H1 (cell line): ENCODE data around the gene SLC16A5. TPM values are rescaled to one million over a fixed set of nuclear protein-coding genes. Genes with fewer than 3 reads are reported as not detected.

Experiments
- CTCF ChIA-PET: fragments of 300-600 bp; sonication (Branson Sonifier 250); formaldehyde crosslinking; loops from one replicate; lab custom pipeline; 2021; ENCODE audit not compliant: partially characterized antibody; lab: Charles Lee
- POLR2A ChIA-PET: fragments of 300-600 bp; sonication (Branson Sonifier 250); formaldehyde crosslinking; loops from one replicate; lab custom pipeline; 2021; ENCODE audit warnings: inconsistent platforms; ENCODE audit not compliant: partially characterized antibody; lab: Charles Lee
- DNase-seq, 2 experiments: peaks; one replicate each; pipeline versions ENCODE4 v3.0.0 to v3.0.0-alpha.2; 2010 to 2022; ENCODE audit warnings: low spot score in 2 of 2, low read depth in 1 of 2, mixed read lengths in 1 of 2
- FAIRE-seq: peaks from 2 replicates; lab custom pipeline; 2011; peaks lifted over from hg19 to GRCh38; lab: Jason Lieb, UNC
- H2AFZ ChIP-seq: 2 replicates; pipeline ENCODE4 v1.8.1; 2012; ENCODE audit warnings: low read length, inconsistent platforms
- H2AK5ac ChIP-seq: 2 replicates; pipeline ENCODE4 v1.6.1; 2013; ENCODE audit warnings: low read depth, low read length
- H2BK120ac ChIP-seq: replicated peaks from 2 replicates; pipeline ENCODE3; 2013; ENCODE audit warnings: low read depth, low read length, inconsistent platforms
- H2BK12ac ChIP-seq: 2 replicates; pipeline ENCODE4 v1.6.1; 2013; ENCODE audit warnings: low read depth, low read length
- H2BK15ac ChIP-seq: 2 replicates; pipeline ENCODE4 v1.6.1; 2013; ENCODE audit warnings: low read length
- H2BK20ac ChIP-seq: 2 replicates; pipeline ENCODE4 v1.6.1; 2013; ENCODE audit warnings: low read length
- H2BK5ac ChIP-seq: 2 replicates; pipeline ENCODE4 v1.6.1; 2013; ENCODE audit warnings: low read depth, low read length
- H3K14ac ChIP-seq: 2 replicates; pipeline ENCODE4 v1.6.1; 2013; ENCODE audit warnings: inconsistent platforms; ENCODE audit not compliant: insufficient read length
- H3K18ac ChIP-seq: 2 replicates; pipeline ENCODE4 v1.6.1; 2013; ENCODE audit warnings: low read length; ENCODE audit errors: extremely low read depth
- H3K23ac ChIP-seq: 2 replicates; pipeline ENCODE4 v1.6.1; 2013; ENCODE audit warnings: inconsistent platforms; ENCODE audit not compliant: insufficient read length
- H3K23me2 ChIP-seq: 2 replicates; pipeline ENCODE4 v1.6.1; 2013; ENCODE audit warnings: low read depth, low read length
- H3K27ac ChIP-seq: 2 replicates; pipeline ENCODE4 v1.6.1; 2011; ENCODE audit warnings: low read depth, low read length, inconsistent platforms
- H3K27me3 ChIP-seq, 4 experiments: replicated peaks in 1 of 4; 1 replicate in 1 of 4; 2 replicates in 3 of 4; pipeline versions ENCODE4 v1.6.1 to v1.8.1; 2011 to 2013; ENCODE audit warnings: low read length in 3 of 4, mild to moderate bottlenecking in 3 of 4, inconsistent platforms in 2 of 4, mixed read lengths in 2 of 4, moderate library complexity in 1 of 4; ENCODE audit not compliant: control insufficient read depth in 3 of 4, insufficient read depth in 3 of 4; ENCODE audit errors: extremely low read depth in 1 of 4
- H3K36me3 ChIP-seq, 4 experiments: 2 replicates each; pipeline versions ENCODE4 v1.6.1 to v1.8.1; 2011 to 2013; ENCODE audit warnings: mild to moderate bottlenecking in 4 of 4, low read length in 3 of 4, moderate library complexity in 2 of 4, control low read depth in 1 of 4, inconsistent platforms in 1 of 4; ENCODE audit not compliant: insufficient read depth in 4 of 4, control insufficient read depth in 2 of 4
- H3K4ac ChIP-seq: replicated peaks from 2 replicates; pipeline ENCODE3; 2013; ENCODE audit warnings: low read length, low read depth, mixed read lengths, inconsistent platforms; ENCODE audit not compliant: insufficient read length
- H3K4me1 ChIP-seq, 4 experiments: replicated peaks in 1 of 4; 1 replicate in 1 of 4; 2 replicates in 3 of 4; pipeline versions ENCODE4 v1.6.1 to v1.8.1; 2011 to 2013; ENCODE audit warnings: low read length in 3 of 4, inconsistent platforms in 2 of 4, mixed read lengths in 1 of 4; ENCODE audit not compliant: insufficient read depth in 4 of 4, control insufficient read depth in 3 of 4
- H3K4me2 ChIP-seq, 2 experiments: 2 replicates each; pipeline versions ENCODE4 v1.6.1 to v1.8.1; 2011 to 2013; ENCODE audit warnings: low read depth in 2 of 2, low read length in 2 of 2, control low read depth in 1 of 2, inconsistent platforms in 1 of 2, mild to moderate bottlenecking in 1 of 2; ENCODE audit not compliant: insufficient read depth in 1 of 2
- H3K4me3 ChIP-seq, 4 experiments: fragments of 200-600, 300-600 bp in 1 of 4; sonication (generic), shearing (Covaris generic), sonication (Bioruptor Twin) in 1 of 4; 2 replicates each; pipeline versions ENCODE4 v1.5.1 to v1.8.1; 2011 to 2016; ENCODE audit warnings: low read length in 4 of 4, low read depth in 3 of 4, control low read depth in 2 of 4, inconsistent platforms in 2 of 4, mild to moderate bottlenecking in 2 of 4, mixed read lengths in 1 of 4, moderate library complexity in 1 of 4; ENCODE audit not compliant: insufficient read depth in 2 of 4; ENCODE audit errors: extremely low read depth in 1 of 4
- H3K56ac ChIP-seq: replicated peaks from 2 replicates; pipeline ENCODE3; 2013; ENCODE audit warnings: low read depth, mild to moderate bottlenecking, mixed read lengths, low read length, inconsistent platforms; ENCODE audit not compliant: insufficient read length
- H3K79me1 ChIP-seq: 2 replicates; pipeline ENCODE4 v1.6.1; 2013; ENCODE audit warnings: low read depth, low read length, control low read depth
- H3K79me2 ChIP-seq, 2 experiments: 2 replicates each; pipeline versions ENCODE4 v1.6.1 to v1.8.1; 2012 to 2013; ENCODE audit warnings: low read length in 2 of 2, mild to moderate bottlenecking in 2 of 2, inconsistent platforms in 1 of 2; ENCODE audit not compliant: insufficient read depth in 2 of 2, control insufficient read depth in 1 of 2
- H3K9ac ChIP-seq, 4 experiments: replicated peaks in 1 of 4; 1 replicate in 1 of 4; 2 replicates in 3 of 4; pipeline versions ENCODE4 v1.6.1 to v1.8.1; 2011 to 2013; ENCODE audit warnings: low read depth in 3 of 4, low read length in 3 of 4, control low read depth in 2 of 4, mild to moderate bottlenecking in 2 of 4, moderate library complexity in 2 of 4, inconsistent platforms in 1 of 4; ENCODE audit errors: extremely low read depth in 1 of 4
- H3K9me3 ChIP-seq, 2 experiments: 2 replicates each; pipeline versions ENCODE4 v1.6.1 to v1.8.1; 2012 to 2013; ENCODE audit warnings: mild to moderate bottlenecking in 2 of 2, moderate library complexity in 2 of 2, control low read depth in 1 of 2, inconsistent platforms in 1 of 2, low read depth in 1 of 2, low read length in 1 of 2, mixed read lengths in 1 of 2; ENCODE audit not compliant: insufficient read depth in 2 of 2
- H4K20me1 ChIP-seq, 2 experiments: replicated peaks in 1 of 2; 2 replicates each; pipeline versions ENCODE3 to v1.8.1; 2011 to 2013; ENCODE audit warnings: inconsistent platforms in 2 of 2, low read length in 2 of 2, mild to moderate bottlenecking in 1 of 2; ENCODE audit not compliant: insufficient read depth in 2 of 2, control insufficient read depth in 1 of 2
- H4K5ac ChIP-seq: 2 replicates; pipeline ENCODE4 v1.6.1; 2013; ENCODE audit warnings: low read length, low read depth, mixed read lengths, inconsistent platforms; ENCODE audit not compliant: insufficient read length
- H4K8ac ChIP-seq: 2 replicates; pipeline ENCODE4 v1.8.0; 2013; ENCODE audit warnings: mild to moderate bottlenecking, moderate library complexity, low read length, inconsistent platforms; ENCODE audit not compliant: insufficient read depth; ENCODE audit errors: extremely low read depth
- H4K91ac ChIP-seq: replicated peaks from 2 replicates; pipeline ENCODE3; 2013; ENCODE audit warnings: low read length, mixed read lengths, inconsistent platforms; ENCODE audit not compliant: insufficient read length
- ATF2 ChIP-seq: IDR thresholded peaks from 2 replicates; pipeline ENCODE4 v1.6.1; 2012; ENCODE audit warnings: low read length, inconsistent platforms
- BRCA1 ChIP-seq: IDR thresholded peaks from 2 replicates; pipeline ENCODE4 v1.6.1; 2012; ENCODE audit warnings: low read depth, low read length, improper control_type of control experiment
- CREB1 ChIP-seq: IDR thresholded peaks from 2 replicates; pipeline ENCODE4 v1.6.1; 2012; ENCODE audit warnings: inconsistent platforms
- KDM4A ChIP-seq: IDR thresholded peaks from one replicate; pipeline ENCODE4 v1.7.1; 2012; ENCODE audit warnings: low read depth, mild to moderate bottlenecking, moderate library complexity, low read length, inconsistent platforms; ENCODE audit not compliant: severe bottlenecking
- POLR2AphosphoS5 ChIP-seq: IDR thresholded peaks from 2 replicates; pipeline ENCODE4 v1.6.1; 2011; ENCODE audit warnings: low read depth, low read length
- RBBP5 ChIP-seq: IDR thresholded peaks from 2 replicates; pipeline ENCODE4 v1.7.1; 2012; ENCODE audit warnings: low read depth, mild to moderate bottlenecking, inconsistent platforms, low read length, moderate library complexity, borderline replicate concordance
- RFX5 ChIP-seq: IDR thresholded peaks from 2 replicates; pipeline ENCODE4 v1.6.1; 2011; ENCODE audit warnings: low read depth, low read length, improper control_type of control experiment, borderline replicate concordance
- RXRA ChIP-seq: IDR thresholded peaks from 2 replicates; pipeline ENCODE4 v1.6.1; 2011; ENCODE audit warnings: low read depth, mild to moderate bottlenecking, low read length, moderate library complexity; ENCODE audit not compliant: insufficient read depth
- SIX5 ChIP-seq: IDR thresholded peaks from 2 replicates; pipeline ENCODE4 v1.6.1; 2011; ENCODE audit warnings: mild to moderate bottlenecking, low read depth, low read length
- SRF ChIP-seq: IDR thresholded peaks from 2 replicates; pipeline ENCODE4 v1.6.1; 2011; ENCODE audit warnings: mild to moderate bottlenecking, low read depth, low read length, moderate library complexity
- SUZ12 ChIP-seq: fragments of 200-600 bp; sonication (generic); IDR thresholded peaks from 2 replicates; pipeline ENCODE4 v1.6.1; 2012; ENCODE audit warnings: mild to moderate bottlenecking, inconsistent platforms, low read length, moderate library complexity, mixed read lengths
- YY1 ChIP-seq: IDR thresholded peaks from 2 replicates; pipeline ENCODE4 v1.6.1; 2011; ENCODE audit warnings: low read depth, mild to moderate bottlenecking, low read length
- WGBS, 2 experiments: shearing (Covaris generic) in 1 of 2; methylation state at CpG; one replicate each; pipeline versions ENCODE4 v1.1.6 to v1.1.7; 2013 to 2015; ENCODE audit warnings: low lambda C conversion rate in 2 of 2, mixed read lengths in 2 of 2, inconsistent platforms in 1 of 2, low coverage in 1 of 2, missing lambda C conversion rate in 1 of 2; ENCODE audit not compliant: insufficient replicate concordance in 2 of 2, insufficient coverage in 1 of 2, insufficient read length in 1 of 2; ENCODE audit errors: extremely low coverage in 1 of 2, missing lambda C conversion rate in 1 of 2; 5-methylcytosine and 5-hydroxymethylcytosine counted together
- polyA plus RNA-seq, 7 experiments: library from polyadenylated mRNA; depleted of rRNA in 3 of 7; stranded (reverse) in 5 of 7; unstranded in 2 of 7; fragments of >200 nt in 5 of 7; fragments of 200-250 nt in 2 of 7; gene quantifications; 1 replicate in 5 of 7; 2 replicates in 1 of 7; 4 replicates in 1 of 7; pipeline versions ENCODE4 v1.2.1 to v1.2.3, GENCODE V29; 2011 to 2013; ENCODE audit warnings: missing spikeins in 2 of 7, mixed read lengths in 2 of 7
- total RNA-seq: library from RNA; stranded (reverse); fragmentation: NEBNext Ultra II Directional; extraction: Animal tissue kit (Norgen Biotek cat#: 25700); gene quantifications from 2 replicates; pipeline ENCODE4 v1.2.1, GENCODE V29; 2021

Gene SLC16A5
- total and polyA plus RNA-seq, 2 of the 8 experiments (the other 6 are each of a cell fraction or from before 2014, with no cell fraction given): 17.1 to 34.7 TPM

- peaks cover 3 to 26% (median 19%) of the 10 kb centered on the region in 4 experiments for H3K4me1 ChIP-seq
- H3K9ac ChIP-seq: no peak overlapping the region
- H3K27ac ChIP-seq: 0 out of 2 replicates have a peak overlapping the region, but pooled peaks have one; percentile 19
- peaks cover 4% of the 10 kb centered on the region for H3K23me2 ChIP-seq
- peaks cover 0 to 5% of the 10 kb centered on the region in 2 experiments for H4K20me1 ChIP-seq
- DNase-seq: no peak
- no peaks in the 10 kb centered on the region for H3K9me3 ChIP-seq
- no peak overlapping the region for H2BK15ac ChIP-seq
- H3K56ac ChIP-seq: no peak overlapping the region
- no peak overlapping the region for H2AFZ ChIP-seq
- no peaks in the 10 kb centered on the region for H3K27me3 ChIP-seq
- H3K4me2 ChIP-seq: no peak overlapping the region
- H3K4ac ChIP-seq: no peak overlapping the region
- ChIA-PET CTCF (interaction anchor here (0.6 to 6.8 kb wide), 6 partner anchors 12 to 368 kb away, joined by 3 to 60 read pairs (median 6); partner anchors contain the start of gene MIF4GD), POLR2A (interaction anchor here (0.8 to 1.3 kb wide), 3 partner anchors 11 to 36 kb away, joined by 4 to 6 read pairs (median 5); no protein-coding TSS in a partner anchor)
- peaks cover 0 to 3% (median 0%) of the 10 kb centered on the region in 4 experiments; a peak in 2 of 8 replicates for H3K36me3 ChIP-seq
- H2BK120ac ChIP-seq: no peak overlapping the region
- H3K79me2 ChIP-seq: peaks cover 0 to 7% of the 10 kb centered on the region in 2 experiments; a peak in 2 of 4 replicates
- no peak overlapping the region for H4K91ac ChIP-seq
- H3K14ac ChIP-seq: no peak overlapping the region
- H2BK20ac ChIP-seq: no peak overlapping the region
- H4K8ac ChIP-seq: peak overlapping the region; percentile 57
- no peak overlapping the region for H3K23ac ChIP-seq
- peaks cover 10% of the 10 kb centered on the region for H3K79me1 ChIP-seq
- H2BK5ac ChIP-seq: peak overlapping the region; percentile 56; the same call in 1 of the 2 replicates
- FAIRE-seq: no peak
- H3K18ac ChIP-seq: no peak overlapping the region
- H3K4me3 ChIP-seq: no peak overlapping the region
- H4K5ac ChIP-seq: no peak overlapping the region
- no peak overlapping the region for H2AK5ac ChIP-seq
- H2BK12ac ChIP-seq: no peak overlapping the region
- 90% methylated on average over 18 of the region's 18 CpGs; no CpG with 5 or more reads in 1 of the 2 experiments for WGBS, 2 experiments
- no peak for TF ChIP-seq RFX5
- TF ChIP-seq YY1: no peak
- no peak for TF ChIP-seq CREB1
- TF ChIP-seq RBBP5: no peak
- no peak for TF ChIP-seq BRCA1
- no peak for TF ChIP-seq SRF
- TF ChIP-seq KDM4A: no peak
- no peak for TF ChIP-seq RXRA
- TF ChIP-seq POLR2AphosphoS5: no peak
- no peak for TF ChIP-seq ATF2
- no peak for TF ChIP-seq SUZ12
- no peak for TF ChIP-seq SIX5
These were observed 5.9 kb downstream of the SLC16A5 start for GRCh38 chr17:75093548-75094158.
